Tibial nerve (tissue), 4 donors: ENCODE data around the gene MALRD1. TPM values are rescaled to one million over a fixed set of nuclear protein-coding genes. Genes with fewer than 3 reads are reported as not detected.

Experiments used
- DNase-seq, 2 donors: peaks; one replicate each; pipeline ENCODE4 v3.0.0-alpha.2; 2019; ENCODE audit warnings: low spot score in 2 of 2
- H3K27ac ChIP-seq, 4 donors: fragments of 200-600 bp; sonication (generic) in 3 of 4; one replicate each; pipeline ENCODE4 v1.5.1; 2017 to 2019; ENCODE audit warnings: mild to moderate bottlenecking in 1 of 4
- H3K27me3 ChIP-seq, 2 donors: fragments of 200-600 bp; sonication (generic) in 1 of 2; one replicate each; pipeline versions ENCODE4 v1.5.1 to v1.6.0; 2017 to 2019
- H3K36me3 ChIP-seq, 3 donors: fragments of 200-600 bp; sonication (generic); one replicate each; pipeline ENCODE4 v1.5.1; 2018 to 2019
- H3K4me1 ChIP-seq, 4 donors: fragments of 200-600 bp; sonication (generic) in 3 of 4; one replicate each; pipeline ENCODE4 v1.5.1; 2017 to 2019
- H3K4me3 ChIP-seq, 4 donors: fragments of 200-600 bp; sonication (generic) in 3 of 4; one replicate each; pipeline ENCODE4 v1.5.1; 2017 to 2019; ENCODE audit warnings: mild to moderate bottlenecking in 1 of 4, moderate library complexity in 1 of 4
- H3K9me3 ChIP-seq, 4 donors: fragments of 200-600 bp; sonication (generic) in 3 of 4; one replicate each; pipeline ENCODE4 v1.5.1; 2017 to 2019
- EP300 ChIP-seq, 2 donors: sonication (generic); formaldehyde crosslinking; IDR thresholded peaks; one replicate each; pipeline ENCODE4 v1.6.1; 2017; ENCODE audit warnings: antibody characterized with exemption in 2 of 2, mild to moderate bottlenecking in 1 of 2
- POLR2A ChIP-seq, 2 donors: fragments of 450-650 bp; IDR thresholded peaks; one replicate each; pipeline ENCODE4 v1.6.1; 2017; ENCODE audit warnings: antibody characterized with exemption in 2 of 2, mild to moderate bottlenecking in 2 of 2, moderate library complexity in 2 of 2
- WGBS, 2 donors: methylation state at CpG; one replicate each; pipeline ENCODE4 v1.1.5; 2018; 5-methylcytosine and 5-hydroxymethylcytosine counted together
- total RNA-seq, 4 donors: library from RNA; depleted of rRNA; stranded (reverse); fragments of >200 nt; gene quantifications; one replicate each; pipeline ENCODE4 v1.1.0, GENCODE V29; 2016
- TF ChIP-seq, protein P1 (sequence below), 5 experiments: fragments of 200-600 bp in 3 of 5; fragments of 450-650 bp in 2 of 5; sonication (generic) in 3 of 5; IDR thresholded peaks; one replicate each; pipeline ENCODE4 v1.5.1; 2016 to 2019; ENCODE audit warnings: antibody characterized with exemption in 5 of 5, mild to moderate bottlenecking in 3 of 5, moderate library complexity in 2 of 5

Gene MALRD1
- total RNA-seq, 4 donors from 2014 or later, result 1.3 to 5.4 (median 3.6) TPM; not detected in 1

- Histone ChIP-seq H3K27ac (no peak overlapping the region), H3K4me1 (no peaks in the 10 kb centered on the region), H3K36me3 (no peaks in the 10 kb centered on the region), H3K27me3 (no peaks in the 10 kb centered on the region), H3K4me3 (no peak overlapping the region), H3K9me3 (no peaks in the 10 kb centered on the region)
- 52 to 62% methylated on average over 2 of the region's 2 CpGs for WGBS, 2 donors
- DNase-seq, result no peak
- TF ChIP-seq, protein P1, sequence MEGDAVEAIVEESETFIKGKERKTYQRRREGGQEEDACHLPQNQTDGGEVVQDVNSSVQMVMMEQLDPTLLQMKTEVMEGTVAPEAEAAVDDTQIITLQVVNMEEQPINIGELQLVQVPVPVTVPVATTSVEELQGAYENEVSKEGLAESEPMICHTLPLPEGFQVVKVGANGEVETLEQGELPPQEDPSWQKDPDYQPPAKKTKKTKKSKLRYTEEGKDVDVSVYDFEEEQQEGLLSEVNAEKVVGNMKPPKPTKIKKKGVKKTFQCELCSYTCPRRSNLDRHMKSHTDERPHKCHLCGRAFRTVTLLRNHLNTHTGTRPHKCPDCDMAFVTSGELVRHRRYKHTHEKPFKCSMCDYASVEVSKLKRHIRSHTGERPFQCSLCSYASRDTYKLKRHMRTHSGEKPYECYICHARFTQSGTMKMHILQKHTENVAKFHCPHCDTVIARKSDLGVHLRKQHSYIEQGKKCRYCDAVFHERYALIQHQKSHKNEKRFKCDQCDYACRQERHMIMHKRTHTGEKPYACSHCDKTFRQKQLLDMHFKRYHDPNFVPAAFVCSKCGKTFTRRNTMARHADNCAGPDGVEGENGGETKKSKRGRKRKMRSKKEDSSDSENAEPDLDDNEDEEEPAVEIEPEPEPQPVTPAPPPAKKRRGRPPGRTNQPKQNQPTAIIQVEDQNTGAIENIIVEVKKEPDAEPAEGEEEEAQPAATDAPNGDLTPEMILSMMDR (IDR thresholded peaks at IDR 0.05), result no peak
- TF ChIP-seq EP300 (IDR thresholded peaks at IDR 0.05), result no peak
- TF ChIP-seq POLR2A (IDR thresholded peaks at IDR 0.05), result no peak
Observed at GRCh38 chr10:19168584-19168983, 120.0 kb downstream of the MALRD1 start.

- TF ChIP-seq EP300 (IDR thresholded peaks at IDR 0.05), result no peak
- TF ChIP-seq POLR2A (IDR thresholded peaks at IDR 0.05), result no peak
- TF ChIP-seq, protein P1 (IDR thresholded peaks at IDR 0.05), result no peak
- Histone ChIP-seq H3K36me3 (no peaks in the 10 kb centered on the region), H3K27me3 (no peaks in the 10 kb centered on the region), H3K9me3 (no peaks in the 10 kb centered on the region), H3K27ac (no peak overlapping the region), H3K4me1 (no peaks in the 10 kb centered on the region), H3K4me3 (no peak overlapping the region)
- no peak for DNase-seq
- 58 to 65% methylated on average over 2 of the region's 2 CpGs for whole genome bisulfite sequencing, 2 donors
Observed at GRCh38 chr10:19169041-19169440, 120.4 kb downstream of the MALRD1 start.

DNA sequence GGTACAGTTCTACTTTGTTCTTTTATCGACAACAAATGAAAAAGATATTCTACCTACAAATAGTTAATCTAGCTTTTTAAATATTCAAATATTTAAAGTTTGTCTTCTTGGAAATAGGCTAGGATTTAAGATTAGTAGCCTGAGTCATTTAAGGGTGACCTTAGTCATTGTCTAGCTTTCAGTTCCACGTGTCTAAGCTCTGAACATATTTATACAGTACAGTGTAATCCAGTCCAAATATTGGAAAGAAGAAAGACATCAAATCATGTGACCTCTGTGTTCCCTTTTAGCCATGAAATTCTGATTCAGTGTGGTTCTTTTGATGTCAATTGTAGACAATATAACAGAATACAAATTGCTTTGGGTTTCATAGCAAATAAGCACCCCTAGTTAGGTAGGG, 121.1 kb downstream of the MALRD1 start:
- WGBS, 2 donors, result 50 to 52% methylated on average over 2 of the region's 2 CpGs
- no peak for DNase-seq
- H3K4me1 ChIP-seq, result no peaks in the 10 kb centered on the region
- TF ChIP-seq POLR2A (IDR thresholded peaks at IDR 0.05) (no peak), EP300 (IDR thresholded peaks at IDR 0.05) (no peak)
- TF ChIP-seq, protein P1 (IDR thresholded peaks at IDR 0.05), result no peak
- no peak overlapping the region for H3K27ac ChIP-seq
- H3K9me3 ChIP-seq, result no peaks in the 10 kb centered on the region
- H3K36me3 ChIP-seq, result no peaks in the 10 kb centered on the region
- H3K27me3 ChIP-seq, result no peaks in the 10 kb centered on the region
- H3K4me3 ChIP-seq, result no peak overlapping the region

DNA sequence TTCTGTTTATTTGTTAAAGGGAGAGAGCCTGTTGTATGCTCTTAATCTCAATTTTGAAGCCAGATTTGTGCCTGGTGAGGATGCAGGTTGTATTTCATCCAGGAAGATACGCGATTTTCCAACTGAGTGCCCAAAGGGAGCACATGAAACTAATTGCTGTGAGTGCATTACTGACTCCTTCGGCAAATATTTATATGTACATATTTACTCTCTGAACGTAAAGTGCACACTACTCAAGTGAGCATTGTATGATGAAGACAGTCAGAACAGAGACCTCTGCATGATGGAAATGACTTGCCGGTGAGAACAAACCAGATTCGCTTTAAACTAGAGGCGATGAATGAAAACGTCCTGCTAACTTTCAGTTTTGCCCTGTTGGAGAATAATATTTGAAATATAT, 130.1 kb downstream of the MALRD1 start:
- Histone ChIP-seq H3K9me3 (no peaks in the 10 kb centered on the region), H3K27ac (no peak overlapping the region), H3K36me3 (no peaks in the 10 kb centered on the region), H3K27me3 (no peaks in the 10 kb centered on the region), H3K4me1 (no peaks in the 10 kb centered on the region), H3K4me3 (no peak overlapping the region)
- WGBS, 2 donors, result 82 to 87% methylated on average over 8 of the region's 8 CpGs
- TF ChIP-seq, protein P1 (IDR thresholded peaks at IDR 0.05), result no peak
- no peak for TF ChIP-seq POLR2A (IDR thresholded peaks at IDR 0.05)
- no peak for TF ChIP-seq EP300 (IDR thresholded peaks at IDR 0.05)
- no peak for DNase-seq

GRCh38 chr10:19184891-19185290, 136.3 kb downstream of the MALRD1 start:
- TF ChIP-seq POLR2A (IDR thresholded peaks at IDR 0.05) (no peak), EP300 (IDR thresholded peaks at IDR 0.05) (no peak)
- TF ChIP-seq, protein P1 (IDR thresholded peaks at IDR 0.05), result no peak
- 61 to 62% methylated on average over 2 of the region's 2 CpGs for WGBS, 2 donors
- no peaks in the 10 kb centered on the region for H3K4me1 ChIP-seq
- H3K4me3 ChIP-seq, result no peak overlapping the region
- H3K9me3 ChIP-seq, result peaks cover 0 to 4% (median 0%) of the 10 kb centered on the region in 4 donors
- no peak overlapping the region for H3K27ac ChIP-seq
- no peak for DNase-seq
- no peaks in the 10 kb centered on the region for H3K36me3 ChIP-seq
- H3K27me3 ChIP-seq, result no peaks in the 10 kb centered on the region
